ENCODE measurements around the gene CATSPERB.

- TF ChIP-seq CTCF (tag by site-specific recombination; IDR thresholded peaks at IDR 0.05) (no peak), MEIS1 (CRISPR knock-in tag; IDR thresholded peaks at IDR 0.05; ENCODE audit: borderline replicate concordance) (no peak), HOXC10 (CRISPR knock-in tag; IDR thresholded peaks at IDR 0.05) (no peak), ZNF610 (tag by site-specific recombination; IDR thresholded peaks at IDR 0.05; ENCODE audit: borderline replicate concordance) (no peak), ZNF624 (tag by site-specific recombination; IDR thresholded peaks at IDR 0.05) (no peak), PRDM2 (tag by site-specific recombination; IDR thresholded peaks at IDR 0.05; ENCODE audit: borderline replicate concordance) (no peak), WT1 (tag by site-specific recombination; IDR thresholded peaks at IDR 0.05) (no peak), REST (tag by site-specific recombination; IDR thresholded peaks at IDR 0.05) (no peak)
Observed at GRCh38 chr14:91749868-91750267, 18.0 kb upstream of the CATSPERB start.

Measured in HEK293 (cell line).